Measurements from ENCODE around the gene LOXL1. TPM values are rescaled to one million over a fixed set of nuclear protein-coding genes. Genes with fewer than 3 reads are reported as not detected.

The LOXL1 gene
- total and polyA plus RNA-seq, 2 of the 13 experiments (the other 11 are each of a cell fraction or from before 2014, with no cell fraction given) = 0.51 to 1.3 TPM

GRCh38 chr15:73991726-73992593 is 65.7 kb downstream of the LOXL1 start, which contains the start of gene STOML1 (continued):
- TF ChIP-seq TFE3 (CRISPR knock-in tag; IDR thresholded peaks at IDR 0.05) (no peak), ZBTB4 (CRISPR knock-in tag; IDR thresholded peaks at IDR 0.05; ENCODE audit: borderline replicate concordance) (no peak), ZNF780A (CRISPR knock-in tag; IDR thresholded peaks at IDR 0.05) (no peak), USF2 (IDR thresholded peaks at IDR 0.05; ENCODE audit: low read depth, low read length) (no peak), USF2 (CRISPR knock-in tag; IDR thresholded peaks at IDR 0.05; ENCODE audit: borderline replicate concordance) (no peak), ZNF414 (CRISPR knock-in tag; IDR thresholded peaks at IDR 0.05) (no peak), ATF5 (CRISPR knock-in tag; IDR thresholded peaks at IDR 0.05; ENCODE audit: low read depth) (no peak), ZMAT5 (CRISPR knock-in tag; IDR thresholded peaks at IDR 0.05; ENCODE audit: borderline replicate concordance, low read depth) (no peak), ZBTB8A (CRISPR knock-in tag; IDR thresholded peaks at IDR 0.05; ENCODE audit: borderline replicate concordance, low read depth) (no peak), ZNF382 (CRISPR knock-in tag; IDR thresholded peaks at IDR 0.05; ENCODE audit: borderline replicate concordance) (no peak), BHLHE40 (IDR thresholded peaks at IDR 0.05; ENCODE audit: low read length) (no peak), ZNF138 (CRISPR knock-in tag; IDR thresholded peaks at IDR 0.05; ENCODE audit: low read depth) (no peak), MYNN (CRISPR knock-in tag; IDR thresholded peaks at IDR 0.05; ENCODE audit: low read depth) (no peak), HNRNPK (IDR thresholded peaks at IDR 0.05; ENCODE audit: low read depth, low read length, poor library complexity, severe bottlenecking) (peak; percentile 49), ZNF614 (CRISPR knock-in tag; IDR thresholded peaks at IDR 0.05; ENCODE audit: borderline replicate concordance) (no peak), ZNF451 (CRISPR knock-in tag; IDR thresholded peaks at IDR 0.05) (no peak), ZFP37 (CRISPR knock-in tag; IDR thresholded peaks at IDR 0.05; ENCODE audit: borderline replicate concordance) (no peak), FOXK1 (CRISPR knock-in tag; IDR thresholded peaks at IDR 0.05; ENCODE audit: borderline replicate concordance, low read depth) (no peak), AGO2 (optimal IDR thresholded peaks at IDR 0.05; ENCODE audit: low read depth, low read length) (no peak), ZFY (CRISPR knock-in tag; IDR thresholded peaks at IDR 0.05) (peak; percentile 80)
